Fibroblast of the aortic adventitia (primary cell): ENCODE measurements around the gene PROM1. TPM values are rescaled to one million over a fixed set of nuclear protein-coding genes. Genes with fewer than 3 reads are reported as not detected.

Experiments used
- DNase-seq: peaks from one replicate; pipeline ENCODE4 v3.0.0-alpha.2; 2010; ENCODE audit warnings: low read depth
- H3K4me3 ChIP-seq: 2 replicates; pipeline ENCODE4 v1.5.1; 2011; ENCODE audit warnings: low read depth, mild to moderate bottlenecking, control low read depth, low read length, moderate library complexity
- total RNA-seq: library from RNA; depleted of rRNA; stranded (reverse); fragments of >200 nt; gene quantifications from 2 replicates; pipeline ENCODE4 v1.2.3, GENCODE V29; 2012; ENCODE audit warnings: low replicate concordance
- TF ChIP-seq, protein P1 (sequence below): IDR thresholded peaks from 2 replicates; pipeline ENCODE4 v1.5.1; 2011; ENCODE audit warnings: mild to moderate bottlenecking, low read length, control low read depth, inconsistent platforms; ENCODE audit not compliant: insufficient read depth

The PROM1 gene
- total RNA-seq, 1 donor = under 0.01 TPM

DNA sequence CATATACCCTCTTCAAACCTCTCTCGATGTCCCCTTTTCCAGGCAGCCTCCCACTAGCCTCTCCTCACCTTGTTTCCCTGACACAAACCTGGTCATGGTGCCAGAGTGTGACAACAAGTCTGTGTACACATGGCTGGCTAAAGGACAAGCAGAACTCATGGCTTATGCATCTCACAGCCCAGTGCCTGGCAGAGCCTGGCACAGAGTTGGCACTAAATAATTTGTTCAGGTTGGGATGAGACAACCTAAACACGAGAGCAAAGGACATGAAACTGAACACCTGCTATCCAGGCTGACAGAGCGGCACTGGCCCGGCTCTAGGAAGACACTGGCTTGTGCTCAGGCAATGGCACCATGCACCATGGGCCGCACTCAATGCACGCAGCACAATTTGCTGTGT, 72.7 kb downstream of the PROM1 start:
- DNase-seq = no peak
- no peak overlapping the region for H3K4me3 ChIP-seq
- TF ChIP-seq, protein P1, sequence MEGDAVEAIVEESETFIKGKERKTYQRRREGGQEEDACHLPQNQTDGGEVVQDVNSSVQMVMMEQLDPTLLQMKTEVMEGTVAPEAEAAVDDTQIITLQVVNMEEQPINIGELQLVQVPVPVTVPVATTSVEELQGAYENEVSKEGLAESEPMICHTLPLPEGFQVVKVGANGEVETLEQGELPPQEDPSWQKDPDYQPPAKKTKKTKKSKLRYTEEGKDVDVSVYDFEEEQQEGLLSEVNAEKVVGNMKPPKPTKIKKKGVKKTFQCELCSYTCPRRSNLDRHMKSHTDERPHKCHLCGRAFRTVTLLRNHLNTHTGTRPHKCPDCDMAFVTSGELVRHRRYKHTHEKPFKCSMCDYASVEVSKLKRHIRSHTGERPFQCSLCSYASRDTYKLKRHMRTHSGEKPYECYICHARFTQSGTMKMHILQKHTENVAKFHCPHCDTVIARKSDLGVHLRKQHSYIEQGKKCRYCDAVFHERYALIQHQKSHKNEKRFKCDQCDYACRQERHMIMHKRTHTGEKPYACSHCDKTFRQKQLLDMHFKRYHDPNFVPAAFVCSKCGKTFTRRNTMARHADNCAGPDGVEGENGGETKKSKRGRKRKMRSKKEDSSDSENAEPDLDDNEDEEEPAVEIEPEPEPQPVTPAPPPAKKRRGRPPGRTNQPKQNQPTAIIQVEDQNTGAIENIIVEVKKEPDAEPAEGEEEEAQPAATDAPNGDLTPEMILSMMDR = no peak

DNA sequence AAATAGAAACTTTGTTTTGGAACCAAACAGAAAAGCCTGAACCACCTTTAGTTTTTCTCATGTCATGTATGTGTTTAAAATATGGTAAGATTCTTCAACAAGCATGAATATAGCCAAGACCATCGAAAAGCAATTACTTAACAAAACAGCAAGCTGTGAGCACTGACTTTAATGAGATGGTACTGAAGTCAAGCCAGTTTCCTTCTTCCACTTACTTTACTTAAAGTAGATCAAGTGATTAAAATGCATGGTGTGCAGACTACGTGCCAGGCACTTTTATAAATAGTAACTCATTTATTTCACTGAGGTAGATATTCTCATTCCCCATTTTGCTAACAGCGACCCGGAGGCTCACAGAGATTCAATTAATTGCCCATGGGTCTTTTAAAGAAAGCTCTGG, 74.7 kb downstream of the PROM1 start:
- no peak overlapping the region for H3K4me3 ChIP-seq
- TF ChIP-seq, protein P1 = no peak
- DNase-seq = no peak

DNA sequence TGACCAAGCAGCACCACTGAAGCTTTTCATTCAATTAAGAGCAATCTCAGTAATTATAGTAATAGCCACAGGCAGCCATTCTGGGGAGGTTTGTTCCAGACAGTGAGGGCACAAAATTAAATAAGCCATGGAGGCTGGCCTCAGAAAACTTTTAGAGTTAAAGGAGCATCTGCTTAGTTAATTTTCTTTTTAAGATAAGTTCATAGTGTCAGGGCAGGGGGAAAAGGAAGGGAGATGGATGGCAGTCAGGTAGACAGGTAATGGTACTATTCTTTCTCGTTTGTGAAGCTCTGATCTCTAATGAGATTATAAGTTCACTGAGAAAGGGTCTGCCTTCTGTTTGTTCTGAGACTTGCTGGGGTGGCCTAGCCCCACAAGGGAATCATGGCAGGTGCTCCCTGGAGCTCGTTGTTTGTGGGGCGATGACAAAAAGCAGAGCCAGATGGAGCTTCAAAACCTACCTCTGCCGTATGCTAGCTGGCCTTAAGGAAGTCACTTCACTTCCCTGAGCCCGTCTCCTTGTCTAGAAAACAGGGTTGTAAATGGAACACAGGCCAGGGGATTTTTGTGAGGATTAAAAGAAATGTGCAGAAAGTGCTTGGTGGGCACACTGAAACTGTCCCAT, 76.2 kb downstream of the PROM1 start:
- no peak for DNase-seq
- no peak overlapping the region for H3K4me3 ChIP-seq

DNA sequence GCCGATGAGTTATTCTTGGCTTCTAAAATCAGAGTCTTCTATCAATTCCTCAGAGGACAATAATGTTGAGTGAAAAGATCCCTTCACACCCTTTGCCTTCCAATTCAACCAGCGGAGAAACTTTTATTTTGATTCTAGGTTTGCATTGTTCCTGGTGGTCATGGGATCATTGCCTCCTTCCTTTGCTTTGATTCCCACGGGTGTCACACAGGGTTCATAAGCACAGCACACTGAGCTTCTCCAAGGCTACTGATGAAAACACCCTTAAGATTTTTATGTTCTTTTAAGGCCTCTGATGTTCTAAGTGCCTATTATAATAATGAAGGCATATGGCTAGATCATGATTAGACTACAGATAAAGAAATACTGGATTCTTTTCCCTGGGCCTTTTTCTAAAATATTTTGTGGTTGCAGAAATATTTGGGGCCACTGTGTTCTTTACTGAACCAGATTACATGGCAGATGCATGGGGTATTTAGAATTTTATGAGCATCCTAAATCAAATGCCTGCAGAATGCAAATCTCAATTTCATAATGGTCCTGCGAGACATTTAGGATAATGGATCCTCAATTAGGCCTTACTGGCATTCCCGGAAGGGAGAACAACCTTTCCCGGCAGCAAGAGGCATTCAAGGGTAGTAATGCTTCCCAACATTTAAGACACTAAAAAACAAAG, 76.9 kb downstream of the PROM1 start:
- H3K4me3 ChIP-seq = no peak overlapping the region
- TF ChIP-seq, protein P1 = no peak
- no peak for DNase-seq

More for the DNA sequence above, 76.2 kb downstream of the PROM1 start:
- TF ChIP-seq, protein P1 = no peak

DNA sequence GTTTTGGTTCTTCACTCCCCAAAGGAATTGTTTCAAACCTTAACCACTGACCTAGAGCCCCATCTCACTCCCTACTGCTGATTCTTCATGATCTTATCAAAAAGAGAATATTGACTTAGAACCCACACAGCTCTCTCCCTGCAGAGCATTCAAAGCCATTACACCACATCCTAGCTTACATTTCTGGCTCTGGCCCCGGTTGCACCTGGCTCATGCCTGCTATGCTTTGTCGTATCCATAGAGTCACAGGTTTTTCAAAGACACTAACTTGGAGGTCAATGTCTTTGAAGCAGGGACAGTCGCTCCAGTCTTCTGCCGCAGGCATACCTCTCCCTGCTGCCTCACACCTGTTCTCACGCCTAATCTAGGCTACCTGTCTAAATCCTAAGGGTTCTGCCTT, 78.1 kb downstream of the PROM1 start:
- no peak overlapping the region for H3K4me3 ChIP-seq

DNA sequence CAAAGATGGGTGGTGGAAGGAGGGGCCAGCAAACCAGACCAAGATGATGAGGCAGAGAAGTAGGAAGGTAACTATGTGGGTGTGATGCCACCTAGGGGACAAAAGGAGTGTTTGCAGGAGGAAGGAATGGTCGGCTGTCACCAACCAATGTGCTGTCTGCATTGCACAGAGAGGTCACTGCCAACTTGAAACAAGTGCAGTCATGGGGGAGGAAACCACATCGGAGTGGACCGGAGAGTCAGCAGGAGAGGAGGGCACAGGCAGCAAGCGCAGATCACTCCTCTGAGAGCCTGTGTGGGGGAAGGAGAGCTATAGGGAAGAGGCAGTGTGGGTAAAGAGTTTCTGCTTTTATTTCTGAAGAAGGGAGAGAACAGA, 82.4 kb downstream of the PROM1 start:
- TF ChIP-seq, protein P1 = peak; percentile 91
- H3K4me3 ChIP-seq = no peak overlapping the region
- peak; percentile 78 for DNase-seq

More for the DNA sequence above, 78.1 kb downstream of the PROM1 start:
- DNase-seq = no peak
- TF ChIP-seq, protein P1 = no peak
